ENCODE results near the gene YTHDF1. TPM values are rescaled to one million over a fixed set of nuclear protein-coding genes. Genes with fewer than 3 reads are reported as not detected.

YTHDF1 gene
- total RNA-seq, 4 donors from 2014 or later = 20.9 to 24.3 (median 21.8) TPM

GRCh38 chr20:63210011-63210605 is 5.8 kb downstream of the YTHDF1 start:
- TF ChIP-seq CTCF (IDR thresholded peaks at IDR 0.05; ENCODE audit: low read depth) = no peak

GRCh38 chr20:63208346-63208909 is 7.5 kb downstream of the YTHDF1 start:
- TF ChIP-seq CTCF (IDR thresholded peaks at IDR 0.05; ENCODE audit: low read depth) = no peak

GRCh38 chr20:63206878-63207277 is 9.1 kb downstream of the YTHDF1 start:
- no peak for TF ChIP-seq CTCF (IDR thresholded peaks at IDR 0.05; ENCODE audit: low read depth)

- TF ChIP-seq CTCF (IDR thresholded peaks at IDR 0.05; ENCODE audit: low read depth) = no peak
Observed at GRCh38 chr20:63205896-63206295, 10.0 kb downstream of the YTHDF1 start.

GRCh38 chr20:63204362-63204761 is 11.6 kb downstream of the YTHDF1 start:
- no peak for TF ChIP-seq CTCF (IDR thresholded peaks at IDR 0.05; ENCODE audit: low read depth)

- TF ChIP-seq CTCF (IDR thresholded peaks at IDR 0.05; ENCODE audit: low read depth) = no peak
Observed at GRCh38 chr20:63202811-63203526, 13.0 kb downstream of the YTHDF1 start.

- TF ChIP-seq CTCF (IDR thresholded peaks at IDR 0.05; ENCODE audit: low read depth) = no peak
Observed at GRCh38 chr20:63202021-63202420, 13.9 kb downstream of the YTHDF1 start.

Data from subcutaneous adipose tissue (tissue), 4 donors.